HG02973 (cell line): Measurements from ENCODE around the gene DRICH1.
"Not testable (repeated sequence)": the region's sequence is repeated elsewhere in the genome, so short reads cannot be mapped to it uniquely, and the experiment has no call there.

Experiments used
- ATAC-seq: cut with Tn5 transposase; IDR thresholded peaks from one replicate; pipeline ENCODE4 v1.9.1; 2021; ENCODE audit warnings: moderate library complexity; ENCODE audit not compliant: unreplicated experiment

DRICH1 gene

DNA sequence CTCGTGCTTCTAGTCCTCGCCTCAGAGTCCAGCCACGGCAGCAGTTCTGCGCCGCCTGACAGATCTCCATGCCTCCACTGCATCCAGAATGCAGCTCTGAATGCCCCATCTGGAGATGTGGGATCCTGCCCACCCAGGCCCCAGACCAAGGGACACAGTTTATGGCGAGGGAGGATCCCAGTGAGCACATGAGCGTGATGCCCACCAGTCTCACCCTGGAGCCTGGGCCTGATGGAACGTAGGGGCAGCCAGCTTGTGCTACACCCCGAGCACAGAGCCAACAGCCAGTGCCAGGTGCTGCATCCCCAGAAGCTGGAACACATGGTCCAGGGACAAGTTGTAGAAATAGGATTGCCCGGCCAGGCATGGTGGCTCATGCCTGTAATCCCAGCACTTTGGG, 62.4 kb downstream of the DRICH1 start:
- no peak for ATAC-seq

DNA sequence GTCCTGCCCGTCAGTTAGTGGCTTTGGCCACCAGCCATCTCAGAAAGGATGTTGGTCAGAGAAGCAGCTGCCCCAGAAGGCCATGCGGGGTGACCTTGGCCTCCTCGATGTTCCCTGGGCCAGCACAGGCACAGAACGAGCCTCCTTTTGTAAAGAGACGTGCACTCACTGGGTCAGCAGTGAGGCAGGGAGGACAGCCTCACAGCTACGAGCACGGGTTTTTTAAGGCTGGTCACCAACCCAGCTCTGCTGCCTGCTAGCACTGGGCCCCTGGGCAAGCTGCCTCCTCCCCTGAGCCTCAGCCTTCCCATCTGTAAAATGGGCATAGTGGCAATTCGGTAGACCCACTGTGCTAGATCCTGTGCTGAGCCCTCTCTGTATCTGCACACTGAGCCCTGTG, 62.8 kb downstream of the DRICH1 start:
- ATAC-seq = no peak

DNA sequence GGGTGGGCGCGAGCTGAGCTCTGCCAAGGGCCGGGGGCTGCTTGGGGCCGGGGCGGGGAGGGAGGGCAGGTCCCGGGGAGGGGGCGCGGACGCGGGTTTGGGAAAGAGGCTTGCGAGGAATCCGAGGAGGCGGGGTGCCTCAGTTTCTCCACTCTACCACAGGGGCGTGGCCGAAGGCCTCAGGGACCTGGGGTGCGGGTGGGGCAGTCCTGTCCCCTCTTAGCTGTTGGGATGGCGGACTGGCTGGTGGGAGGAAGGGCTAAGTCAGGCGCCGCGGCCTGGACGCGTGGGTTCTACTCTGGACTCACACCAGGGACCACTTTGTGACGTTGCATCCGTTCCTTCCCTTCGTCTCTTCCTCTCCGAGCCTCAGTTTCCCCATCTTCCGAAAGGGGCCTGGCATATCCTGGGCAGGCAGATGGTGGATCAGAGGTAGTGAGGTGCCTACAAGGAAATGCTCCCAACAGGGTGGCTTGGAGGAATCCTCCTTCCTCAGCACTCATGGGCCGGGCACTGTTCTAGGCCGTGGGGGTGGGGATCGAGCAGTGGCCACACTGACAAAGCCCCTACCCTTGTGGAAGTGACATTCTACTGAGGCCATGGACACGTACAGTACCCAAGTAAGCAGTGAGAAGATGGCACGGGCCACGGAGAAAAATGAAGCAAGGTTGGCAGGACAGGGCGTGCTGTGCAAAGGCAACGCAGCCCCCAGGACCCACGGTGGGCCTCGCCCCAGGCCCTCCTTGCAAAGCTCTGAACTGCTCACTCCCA, 65.2 kb downstream of the DRICH1 start:
- no peak for ATAC-seq

GRCh38 chr22:23565915-23566704, 66.0 kb downstream of the DRICH1 start:
- no peak for ATAC-seq

DNA sequence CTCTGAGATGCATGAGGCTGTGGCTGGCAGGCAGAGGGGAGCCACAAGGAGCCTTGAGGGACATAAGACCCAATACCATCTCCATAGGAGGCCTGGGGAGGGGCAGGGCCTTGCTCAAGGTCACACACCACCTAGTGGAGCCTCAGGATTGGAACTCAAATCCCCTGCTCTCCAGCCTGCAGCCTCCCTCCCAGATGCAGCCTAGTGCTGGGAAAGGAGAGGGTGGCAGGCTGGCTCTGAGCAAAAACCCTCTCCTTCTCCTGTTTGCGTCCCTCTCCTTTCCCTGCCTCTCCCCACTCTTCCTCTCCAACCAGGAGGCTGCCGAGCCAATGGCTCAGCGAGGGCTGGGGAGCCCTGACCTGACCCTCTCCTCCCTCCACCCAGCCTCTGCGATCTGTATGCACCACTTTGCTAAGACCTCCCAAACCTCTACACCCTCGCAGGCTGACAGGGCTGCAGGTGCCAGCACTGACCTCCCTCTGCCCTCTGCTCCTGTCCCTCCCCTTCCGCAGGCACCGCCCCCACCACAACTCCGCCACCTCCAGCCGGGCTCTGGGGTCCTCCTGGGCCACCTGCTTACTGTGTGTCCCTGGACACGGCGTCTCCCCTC, 66.7 kb downstream of the DRICH1 start:
- no peak for ATAC-seq

DNA sequence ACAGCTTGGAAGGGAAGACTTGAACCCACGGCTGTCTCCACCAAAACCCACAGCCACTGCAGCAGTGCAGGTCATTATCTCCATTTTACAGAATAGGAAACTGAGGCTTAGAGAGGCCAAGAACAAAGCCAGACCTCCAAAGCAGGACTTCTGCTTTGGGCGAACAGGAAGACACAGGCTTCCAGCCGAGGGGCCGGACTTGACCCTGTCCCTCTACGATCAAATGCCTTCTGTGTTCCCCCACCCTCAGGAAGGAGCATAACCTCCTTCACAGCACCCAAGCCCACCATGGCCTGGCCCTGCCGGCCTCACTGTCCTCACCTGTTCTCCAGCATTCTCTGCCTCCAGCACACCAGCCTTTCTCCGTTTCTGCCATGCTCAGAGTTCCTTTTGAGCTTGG, 67.8 kb downstream of the DRICH1 start:
- ATAC-seq = no peak

DNA sequence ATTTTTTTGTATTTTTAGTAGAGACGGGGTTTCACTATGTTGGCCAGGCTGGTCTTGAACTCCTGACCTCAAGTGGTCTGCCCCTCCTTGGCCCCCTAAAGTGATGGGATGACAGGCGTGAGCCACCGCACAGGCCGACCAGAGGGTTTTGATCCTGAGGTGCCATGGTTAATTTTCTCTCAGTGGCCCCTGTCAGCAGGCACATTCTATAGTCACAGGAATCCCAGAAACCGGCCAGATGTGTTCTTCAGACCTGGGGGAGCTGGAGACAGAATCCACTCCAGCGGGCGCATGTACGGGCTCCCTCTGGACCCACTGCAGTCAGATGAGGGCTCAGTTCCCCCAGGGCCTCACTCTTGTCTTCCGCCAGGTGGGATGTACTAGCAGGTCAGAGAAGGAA, 69.0 kb downstream of the DRICH1 start:
- ATAC-seq = no peak

DNA sequence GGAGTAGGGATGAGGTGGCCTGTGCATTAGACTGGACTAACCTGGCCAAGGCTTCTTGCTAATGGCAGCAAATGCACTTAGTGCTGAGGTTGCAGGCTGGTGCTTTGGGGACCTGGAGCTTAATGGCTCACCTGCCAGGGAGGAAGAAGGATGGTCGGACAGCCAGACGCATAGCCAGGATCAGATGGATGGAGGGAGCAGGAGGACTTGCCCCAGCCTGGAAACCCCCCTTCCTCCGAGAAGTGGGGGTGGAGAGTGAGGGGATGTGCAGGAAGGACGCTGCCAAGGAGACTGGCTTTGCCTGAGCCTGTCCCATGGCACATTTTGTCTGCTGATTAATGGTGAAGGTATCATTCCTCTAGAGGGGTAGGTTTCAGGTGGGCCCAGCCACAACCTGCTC, 69.9 kb downstream of the DRICH1 start:
- ATAC-seq = no peak

- not testable (repeated sequence) for ATAC-seq
These were observed 71.1 kb downstream of the DRICH1 start for GRCh38 chr22:23561025-23561510.

DNA sequence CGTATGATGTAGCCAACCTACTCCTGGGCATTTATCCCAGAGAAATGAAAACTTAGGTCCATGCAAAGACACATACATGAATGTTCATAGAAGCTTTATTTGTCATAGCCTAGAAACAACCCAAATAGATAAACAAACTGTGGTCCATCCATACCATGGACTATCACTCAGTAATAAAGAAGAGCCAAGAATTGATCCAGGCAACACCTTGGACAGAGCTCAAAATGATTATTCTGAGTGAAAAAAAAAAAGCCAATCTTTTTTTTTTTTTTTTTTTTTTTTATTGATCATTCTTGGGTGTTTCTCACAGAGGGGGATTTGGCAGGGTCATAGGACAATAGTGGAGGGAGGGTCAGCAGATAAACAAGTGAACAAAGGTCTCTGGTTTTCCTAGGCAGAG, 71.9 kb downstream of the DRICH1 start:
- ATAC-seq = not testable (repeated sequence)
